HepG2 (cell line): ENCODE results near the gene RIPK3. TPM values are rescaled to one million over a fixed set of nuclear protein-coding genes. Genes with fewer than 3 reads are reported as not detected.
"Not testable (repeated sequence)": the region's sequence is repeated elsewhere in the genome, so short reads cannot be mapped to it uniquely, and the experiment has no call there.

Experiments used
- ATAC-seq: fragments of 200-7000 bp; cut with Tn5 transposase; 3 replicates; pipeline ENCODE4 v1.9.1; 2020; ENCODE audit warnings: mild to moderate bottlenecking, moderate library complexity
- BruUV-seq: library from RNA; stranded (reverse); fragments of 400-500 nt; replicated peaks from 2 replicates; lab custom pipeline; 2021; lab: Mats Ljungman, UMichigan
- CTCF ChIA-PET: fragments of 300-600 bp; formaldehyde crosslinking; extraction: SDS; loops from one replicate; lab custom pipeline; 2021; ENCODE audit warnings: low total read pairs, inconsistent platforms, low intra/inter-chr PET ratio; lab: Yijun Ruan, JAX
- POLR2A ChIA-PET: fragments of 350-600 bp; sonication (Branson Sonifier 250); formaldehyde crosslinking; loops from one replicate; lab custom pipeline; 2020; ENCODE audit warnings: antibody characterized with exemption, inconsistent platforms; lab: Yijun Ruan, JAX
- DNase-seq: peaks from one replicate; pipeline ENCODE4 v3.0.0-alpha.2; 2015; ENCODE audit warnings: low spot score
- FAIRE-seq: peaks from 3 replicates; lab custom pipeline; 2011; peaks lifted over from hg19 to GRCh38; lab: Jason Lieb, UNC
- H2AFZ ChIP-seq: one replicate; pipeline ENCODE4 v1.6.1; 2011; ENCODE audit warnings: low read length, inconsistent platforms
- H3K27ac ChIP-seq: fragments of 300-600 bp; 3 replicates; pipeline ENCODE4 v1.8.0; 2011; ENCODE audit warnings: mixed run types, mild to moderate bottlenecking, mixed read lengths, low read length, inconsistent platforms; ENCODE audit not compliant: insufficient read depth; ENCODE audit errors: extremely low read length
- H3K27me3 ChIP-seq, 2 experiments: fragments of 200-600 bp in 1 of 2; 2 replicates in 1 of 2; 3 replicates in 1 of 2; pipeline versions ENCODE4 v1.6.0 to v1.8.0; 2011; ENCODE audit warnings: low read length in 2 of 2, mild to moderate bottlenecking in 2 of 2, moderate library complexity in 2 of 2, inconsistent platforms in 1 of 2; ENCODE audit not compliant: insufficient read depth in 2 of 2, control insufficient read depth in 1 of 2
- H3K36me3 ChIP-seq, 2 experiments: fragments of 200-600 bp in 1 of 2; replicated peaks in 1 of 2; 2 replicates in 1 of 2; 3 replicates in 1 of 2; pipeline versions ENCODE4 v1.5.1 to v1.8.0; 2011; ENCODE audit warnings: low read length in 2 of 2, inconsistent platforms in 1 of 2; ENCODE audit not compliant: insufficient read depth in 2 of 2, control insufficient read depth in 1 of 2
- H3K4me1 ChIP-seq: 2 replicates; pipeline ENCODE4 v1.5.1; 2012; ENCODE audit warnings: low read length, inconsistent platforms; ENCODE audit not compliant: insufficient read depth
- H3K4me2 ChIP-seq: 2 replicates; pipeline ENCODE4 v1.6.0; 2011; ENCODE audit warnings: low read depth, low read length, inconsistent platforms
- H3K4me3 ChIP-seq, 3 experiments: fragments of 200-600 bp in 1 of 3; sonication (generic), shearing (Covaris generic) in 1 of 3; replicated peaks in 1 of 3; 2 replicates each; pipeline ENCODE4 v1.5.1; 2011 to 2016; ENCODE audit warnings: low read length in 3 of 3, inconsistent platforms in 2 of 3, low read depth in 2 of 3, mild to moderate bottlenecking in 2 of 3, control low read depth in 1 of 3, mixed read lengths in 1 of 3; ENCODE audit not compliant: insufficient read depth in 1 of 3
- H3K79me2 ChIP-seq: one replicate; pipeline ENCODE4 v1.6.1; 2011; ENCODE audit warnings: low read length, inconsistent platforms; ENCODE audit not compliant: insufficient read depth
- H3K9ac ChIP-seq: 2 replicates; pipeline ENCODE4 v1.6.0; 2011; ENCODE audit warnings: mild to moderate bottlenecking, low read depth, low read length, inconsistent platforms; ENCODE audit not compliant: insufficient read depth
- H3K9me3 ChIP-seq: 2 replicates; pipeline ENCODE4 v1.5.1; 2012; ENCODE audit warnings: mild to moderate bottlenecking, low read length
- H4K20me1 ChIP-seq: 2 replicates; pipeline ENCODE4 v1.6.0; 2011; ENCODE audit warnings: inconsistent platforms, mild to moderate bottlenecking, low read length, moderate library complexity; ENCODE audit not compliant: insufficient read depth
- IRX3 ChIP-seq: sonication (generic); formaldehyde crosslinking; IDR thresholded peaks from 2 replicates; pipeline ENCODE4 v1.8.1; 2023; ENCODE audit warnings: mild to moderate bottlenecking, low read depth, missing genetic modification reagents, borderline replicate concordance
- TCF12 ChIP-seq, 2 experiments: fragments of 450-650 bp in 1 of 2; sonication (generic) in 1 of 2; formaldehyde crosslinking in 1 of 2; IDR thresholded peaks; 2 replicates each; pipeline versions ENCODE4 v1.6.1 to v1.8.0; 2017 to 2022; ENCODE audit warnings: antibody characterized with exemption in 1 of 2, mild to moderate bottlenecking in 1 of 2, missing genetic modification reagents in 1 of 2, moderate library complexity in 1 of 2
- ZBTB43 ChIP-seq: sonication (generic); formaldehyde crosslinking; conservative IDR thresholded peaks from 2 replicates; pipeline ENCODE4 v1.4.0; 2020; ENCODE audit warnings: missing genetic modification reagents
- ZFX ChIP-seq: sonication (generic); formaldehyde crosslinking; IDR thresholded peaks from 2 replicates; pipeline ENCODE4 v1.4.0; 2020; ENCODE audit warnings: mild to moderate bottlenecking, low read depth, missing genetic modification reagents, moderate library complexity
- ZNF530 ChIP-seq: sonication (generic); formaldehyde crosslinking; IDR thresholded peaks from 2 replicates; pipeline ENCODE4 v1.5.0; 2020; ENCODE audit warnings: low read depth, mild to moderate bottlenecking, missing genetic modification reagents
- WGBS: methylation state at CpG from one replicate; pipeline ENCODE4 v1.1.6; 2017; ENCODE audit warnings: low lambda C conversion rate; 5-methylcytosine and 5-hydroxymethylcytosine counted together
- in situ Hi-C: cut with HindIII; loops from 2 replicates; pipeline ENCODE4 v1.10.0; 2017; ENCODE audit warnings: low pct_unique_long_range_greater_than_20kb; ENCODE audit not compliant: extremely low pct_ligation_motif_present
- intact Hi-C: fragments of 100-400 bp; cut with micrococcal nuclease; formaldehyde crosslinking; loops from one replicate; pipeline ENCODE4 v1.10.0; 2022; ENCODE audit not compliant: unreplicated experiment
- polyA plus RNA-seq, 8 experiments: library from polyadenylated mRNA; depleted of rRNA in 3 of 8; stranded (reverse) in 7 of 8; unstranded in 1 of 8; fragments of >200 nt; fragmentation: Illumina TruSeq in 4 of 8; extraction: Trizol in 4 of 8; gene quantifications; 2 replicates each; pipeline versions ENCODE4 v1.2.1 to v1.2.3, GENCODE V29; 2011 to 2016; ENCODE audit warnings: low read depth in 4 of 8, missing spikeins in 1 of 8, mixed read lengths in 1 of 8; ENCODE audit not compliant: insufficient read depth in 1 of 8
- total RNA-seq, 5 experiments: library from RNA; depleted of rRNA; stranded (reverse); fragments of >200 nt; fragmentation: Illumina TruSeq; extraction: Trizol; gene quantifications; 2 replicates each; pipeline ENCODE4 v1.2.3, GENCODE V29; 2016; ENCODE audit warnings: low read depth in 1 of 5
- TF ChIP-seq, protein P1 (sequence below): sonication (generic); formaldehyde crosslinking; IDR thresholded peaks from 2 replicates; pipeline ENCODE4 v1.5.1; 2020; ENCODE audit warnings: mild to moderate bottlenecking, moderate library complexity, missing genetic modification reagents

The RIPK3 gene
- total and polyA plus RNA-seq, 2 of the 13 experiments (the other 11 are each of a cell fraction or from before 2014, with no cell fraction given), result not detected

- no peak for TF ChIP-seq ZBTB43 (CRISPR knock-in tag)
- TF ChIP-seq ZFX (CRISPR knock-in tag), result 0 out of 2 replicates have a peak, but pooled peaks have one; percentile 15
- TF ChIP-seq, protein P1, sequence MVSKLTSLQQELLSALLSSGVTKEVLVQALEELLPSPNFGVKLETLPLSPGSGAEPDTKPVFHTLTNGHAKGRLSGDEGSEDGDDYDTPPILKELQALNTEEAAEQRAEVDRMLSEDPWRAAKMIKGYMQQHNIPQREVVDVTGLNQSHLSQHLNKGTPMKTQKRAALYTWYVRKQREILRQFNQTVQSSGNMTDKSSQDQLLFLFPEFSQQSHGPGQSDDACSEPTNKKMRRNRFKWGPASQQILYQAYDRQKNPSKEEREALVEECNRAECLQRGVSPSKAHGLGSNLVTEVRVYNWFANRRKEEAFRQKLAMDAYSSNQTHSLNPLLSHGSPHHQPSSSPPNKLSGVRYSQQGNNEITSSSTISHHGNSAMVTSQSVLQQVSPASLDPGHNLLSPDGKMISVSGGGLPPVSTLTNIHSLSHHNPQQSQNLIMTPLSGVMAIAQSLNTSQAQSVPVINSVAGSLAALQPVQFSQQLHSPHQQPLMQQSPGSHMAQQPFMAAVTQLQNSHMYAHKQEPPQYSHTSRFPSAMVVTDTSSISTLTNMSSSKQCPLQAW, result no peak
- TF ChIP-seq TCF12 (IDR thresholded peaks at IDR 0.05), result no peak
- TF ChIP-seq TCF12 (CRISPR knock-in tag; IDR thresholded peaks at IDR 0.05), result no peak
- TF ChIP-seq, all 625 proteins: peak for 4
Observed at GRCh38 chr14:24372701-24373416, 33.1 kb upstream of the RIPK3 start (continued).

- H3K79me2 ChIP-seq, H2AFZ ChIP-seq, in situ Hi-C loops, H3K36me3 ChIP-seq: not testable (repeated sequence)
- TF ChIP-seq IRX3 (CRISPR knock-in tag) (0 out of 2 replicates have a peak, but pooled peaks have one; percentile 16), ZNF530 (CRISPR knock-in tag) (0 out of 2 replicates have a peak, but pooled peaks have one; percentile 15)
- TF ChIP-seq, all 625 proteins: peak for 2; not testable (repeated sequence) for 623
- H4K20me1 ChIP-seq, H3K9me3 ChIP-seq, BruUV-seq, H3K9ac ChIP-seq, CTCF ChIA-PET, H3K27ac ChIP-seq, ATAC-seq, H3K4me3 ChIP-seq, DNase-seq, H3K4me2 ChIP-seq, FAIRE-seq: not testable (repeated sequence)
- WGBS, result 30% methylated on average over 3 of the region's 3 CpGs
- peaks cover 22 to 56% of the 10 kb centered on the region in 2 experiments for H3K27me3 ChIP-seq
- intact Hi-C loops, result loop anchor here (2.0 kb wide), 1 partner anchor 35 kb away; no protein-coding TSS in a partner anchor
- H3K4me1 ChIP-seq, result peaks cover 18% of the 10 kb centered on the region
- POLR2A ChIA-PET, result interaction anchor here (1.0 to 3.7 kb wide), 4 partner anchors 27 to 70 kb away, joined by 3 to 19 read pairs (median 10); partner anchors contain the start of genes CBLN3, KHNYN and NYNRIN
Observed at GRCh38 chr14:24371605-24372004, 31.8 kb upstream of the RIPK3 start.
